H1 (cell line): ENCODE data around the gene MYPN. TPM values are rescaled to one million over a fixed set of nuclear protein-coding genes. Genes with fewer than 3 reads are reported as not detected.

ENCODE experiments used
- CTCF ChIA-PET: fragments of 300-600 bp; sonication (Branson Sonifier 250); formaldehyde crosslinking; loops from one replicate; lab custom pipeline; 2021; ENCODE audit not compliant: partially characterized antibody; lab: Charles Lee
- POLR2A ChIA-PET: fragments of 300-600 bp; sonication (Branson Sonifier 250); formaldehyde crosslinking; loops from one replicate; lab custom pipeline; 2021; ENCODE audit warnings: inconsistent platforms; ENCODE audit not compliant: partially characterized antibody; lab: Charles Lee
- DNase-seq, 2 experiments: peaks; one replicate each; pipeline versions ENCODE4 v3.0.0 to v3.0.0-alpha.2; 2010 to 2022; ENCODE audit warnings: low spot score in 2 of 2, low read depth in 1 of 2, mixed read lengths in 1 of 2
- FAIRE-seq: peaks from 2 replicates; lab custom pipeline; 2011; peaks lifted over from hg19 to GRCh38; lab: Jason Lieb, UNC
- H2AFZ ChIP-seq: 2 replicates; pipeline ENCODE4 v1.8.1; 2012; ENCODE audit warnings: low read length, inconsistent platforms
- H2AK5ac ChIP-seq: 2 replicates; pipeline ENCODE4 v1.6.1; 2013; ENCODE audit warnings: low read depth, low read length
- H2BK120ac ChIP-seq: replicated peaks from 2 replicates; pipeline ENCODE3; 2013; ENCODE audit warnings: low read depth, low read length, inconsistent platforms
- H2BK12ac ChIP-seq: 2 replicates; pipeline ENCODE4 v1.6.1; 2013; ENCODE audit warnings: low read depth, low read length
- H2BK15ac ChIP-seq: 2 replicates; pipeline ENCODE4 v1.6.1; 2013; ENCODE audit warnings: low read length
- H2BK20ac ChIP-seq: 2 replicates; pipeline ENCODE4 v1.6.1; 2013; ENCODE audit warnings: low read length
- H2BK5ac ChIP-seq: 2 replicates; pipeline ENCODE4 v1.6.1; 2013; ENCODE audit warnings: low read depth, low read length
- H3K14ac ChIP-seq: 2 replicates; pipeline ENCODE4 v1.6.1; 2013; ENCODE audit warnings: inconsistent platforms; ENCODE audit not compliant: insufficient read length
- H3K18ac ChIP-seq: 2 replicates; pipeline ENCODE4 v1.6.1; 2013; ENCODE audit warnings: low read length; ENCODE audit errors: extremely low read depth
- H3K23ac ChIP-seq: 2 replicates; pipeline ENCODE4 v1.6.1; 2013; ENCODE audit warnings: inconsistent platforms; ENCODE audit not compliant: insufficient read length
- H3K23me2 ChIP-seq: 2 replicates; pipeline ENCODE4 v1.6.1; 2013; ENCODE audit warnings: low read depth, low read length
- H3K27ac ChIP-seq: 2 replicates; pipeline ENCODE4 v1.6.1; 2011; ENCODE audit warnings: low read depth, low read length, inconsistent platforms
- H3K27me3 ChIP-seq, 4 experiments: replicated peaks in 1 of 4; 1 replicate in 1 of 4; 2 replicates in 3 of 4; pipeline versions ENCODE4 v1.6.1 to v1.8.1; 2011 to 2013; ENCODE audit warnings: low read length in 3 of 4, mild to moderate bottlenecking in 3 of 4, inconsistent platforms in 2 of 4, mixed read lengths in 2 of 4, moderate library complexity in 1 of 4; ENCODE audit not compliant: control insufficient read depth in 3 of 4, insufficient read depth in 3 of 4; ENCODE audit errors: extremely low read depth in 1 of 4
- H3K36me3 ChIP-seq, 4 experiments: 2 replicates each; pipeline versions ENCODE4 v1.6.1 to v1.8.1; 2011 to 2013; ENCODE audit warnings: mild to moderate bottlenecking in 4 of 4, low read length in 3 of 4, moderate library complexity in 2 of 4, control low read depth in 1 of 4, inconsistent platforms in 1 of 4; ENCODE audit not compliant: insufficient read depth in 4 of 4, control insufficient read depth in 2 of 4
- H3K4ac ChIP-seq: replicated peaks from 2 replicates; pipeline ENCODE3; 2013; ENCODE audit warnings: low read length, low read depth, mixed read lengths, inconsistent platforms; ENCODE audit not compliant: insufficient read length
- H3K4me1 ChIP-seq, 4 experiments: replicated peaks in 1 of 4; 1 replicate in 1 of 4; 2 replicates in 3 of 4; pipeline versions ENCODE4 v1.6.1 to v1.8.1; 2011 to 2013; ENCODE audit warnings: low read length in 3 of 4, inconsistent platforms in 2 of 4, mixed read lengths in 1 of 4; ENCODE audit not compliant: insufficient read depth in 4 of 4, control insufficient read depth in 3 of 4
- H3K4me2 ChIP-seq, 2 experiments: 2 replicates each; pipeline versions ENCODE4 v1.6.1 to v1.8.1; 2011 to 2013; ENCODE audit warnings: low read depth in 2 of 2, low read length in 2 of 2, control low read depth in 1 of 2, inconsistent platforms in 1 of 2, mild to moderate bottlenecking in 1 of 2; ENCODE audit not compliant: insufficient read depth in 1 of 2
- H3K4me3 ChIP-seq, 4 experiments: fragments of 200-600, 300-600 bp in 1 of 4; sonication (generic), shearing (Covaris generic), sonication (Bioruptor Twin) in 1 of 4; 2 replicates each; pipeline versions ENCODE4 v1.5.1 to v1.8.1; 2011 to 2016; ENCODE audit warnings: low read length in 4 of 4, low read depth in 3 of 4, control low read depth in 2 of 4, inconsistent platforms in 2 of 4, mild to moderate bottlenecking in 2 of 4, mixed read lengths in 1 of 4, moderate library complexity in 1 of 4; ENCODE audit not compliant: insufficient read depth in 2 of 4; ENCODE audit errors: extremely low read depth in 1 of 4
- H3K56ac ChIP-seq: replicated peaks from 2 replicates; pipeline ENCODE3; 2013; ENCODE audit warnings: low read depth, mild to moderate bottlenecking, mixed read lengths, low read length, inconsistent platforms; ENCODE audit not compliant: insufficient read length
- H3K79me1 ChIP-seq: 2 replicates; pipeline ENCODE4 v1.6.1; 2013; ENCODE audit warnings: low read depth, low read length, control low read depth
- H3K79me2 ChIP-seq, 2 experiments: 2 replicates each; pipeline versions ENCODE4 v1.6.1 to v1.8.1; 2012 to 2013; ENCODE audit warnings: low read length in 2 of 2, mild to moderate bottlenecking in 2 of 2, inconsistent platforms in 1 of 2; ENCODE audit not compliant: insufficient read depth in 2 of 2, control insufficient read depth in 1 of 2
- H3K9ac ChIP-seq, 4 experiments: replicated peaks in 1 of 4; 1 replicate in 1 of 4; 2 replicates in 3 of 4; pipeline versions ENCODE4 v1.6.1 to v1.8.1; 2011 to 2013; ENCODE audit warnings: low read depth in 3 of 4, low read length in 3 of 4, control low read depth in 2 of 4, mild to moderate bottlenecking in 2 of 4, moderate library complexity in 2 of 4, inconsistent platforms in 1 of 4; ENCODE audit errors: extremely low read depth in 1 of 4
- H3K9me3 ChIP-seq, 2 experiments: 2 replicates each; pipeline versions ENCODE4 v1.6.1 to v1.8.1; 2012 to 2013; ENCODE audit warnings: mild to moderate bottlenecking in 2 of 2, moderate library complexity in 2 of 2, control low read depth in 1 of 2, inconsistent platforms in 1 of 2, low read depth in 1 of 2, low read length in 1 of 2, mixed read lengths in 1 of 2; ENCODE audit not compliant: insufficient read depth in 2 of 2
- H4K20me1 ChIP-seq, 2 experiments: replicated peaks in 1 of 2; 2 replicates each; pipeline versions ENCODE3 to v1.8.1; 2011 to 2013; ENCODE audit warnings: inconsistent platforms in 2 of 2, low read length in 2 of 2, mild to moderate bottlenecking in 1 of 2; ENCODE audit not compliant: insufficient read depth in 2 of 2, control insufficient read depth in 1 of 2
- H4K5ac ChIP-seq: 2 replicates; pipeline ENCODE4 v1.6.1; 2013; ENCODE audit warnings: low read length, low read depth, mixed read lengths, inconsistent platforms; ENCODE audit not compliant: insufficient read length
- H4K8ac ChIP-seq: 2 replicates; pipeline ENCODE4 v1.8.0; 2013; ENCODE audit warnings: mild to moderate bottlenecking, moderate library complexity, low read length, inconsistent platforms; ENCODE audit not compliant: insufficient read depth; ENCODE audit errors: extremely low read depth
- H4K91ac ChIP-seq: replicated peaks from 2 replicates; pipeline ENCODE3; 2013; ENCODE audit warnings: low read length, mixed read lengths, inconsistent platforms; ENCODE audit not compliant: insufficient read length
- FOSL1 ChIP-seq: IDR thresholded peaks from 2 replicates; pipeline ENCODE4 v1.6.1; 2011; ENCODE audit warnings: mild to moderate bottlenecking, low read depth, low read length, moderate library complexity; ENCODE audit not compliant: insufficient read depth
- SRF ChIP-seq: IDR thresholded peaks from 2 replicates; pipeline ENCODE4 v1.6.1; 2011; ENCODE audit warnings: mild to moderate bottlenecking, low read depth, low read length, moderate library complexity
- SUZ12 ChIP-seq: fragments of 200-600 bp; sonication (generic); IDR thresholded peaks from 2 replicates; pipeline ENCODE4 v1.6.1; 2012; ENCODE audit warnings: mild to moderate bottlenecking, inconsistent platforms, low read length, moderate library complexity, mixed read lengths
- WGBS, 2 experiments: shearing (Covaris generic) in 1 of 2; methylation state at CpG; one replicate each; pipeline versions ENCODE4 v1.1.6 to v1.1.7; 2013 to 2015; ENCODE audit warnings: low lambda C conversion rate in 2 of 2, mixed read lengths in 2 of 2, inconsistent platforms in 1 of 2, low coverage in 1 of 2, missing lambda C conversion rate in 1 of 2; ENCODE audit not compliant: insufficient replicate concordance in 2 of 2, insufficient coverage in 1 of 2, insufficient read length in 1 of 2; ENCODE audit errors: extremely low coverage in 1 of 2, missing lambda C conversion rate in 1 of 2; 5-methylcytosine and 5-hydroxymethylcytosine counted together
- polyA plus RNA-seq, 7 experiments: library from polyadenylated mRNA; depleted of rRNA in 3 of 7; stranded (reverse) in 5 of 7; unstranded in 2 of 7; fragments of >200 nt in 5 of 7; fragments of 200-250 nt in 2 of 7; gene quantifications; 1 replicate in 5 of 7; 2 replicates in 1 of 7; 4 replicates in 1 of 7; pipeline versions ENCODE4 v1.2.1 to v1.2.3, GENCODE V29; 2011 to 2013; ENCODE audit warnings: missing spikeins in 2 of 7, mixed read lengths in 2 of 7
- total RNA-seq: library from RNA; stranded (reverse); fragmentation: NEBNext Ultra II Directional; extraction: Animal tissue kit (Norgen Biotek cat#: 25700); gene quantifications from 2 replicates; pipeline ENCODE4 v1.2.1, GENCODE V29; 2021
- TF ChIP-seq, protein P1 (sequence below): IDR thresholded peaks from 2 replicates; pipeline ENCODE4 v1.6.1; 2012; ENCODE audit warnings: low read length, inconsistent platforms

Gene MYPN
- total and polyA plus RNA-seq, 2 of the 8 experiments (the other 6 are each of a cell fraction or from before 2014, with no cell fraction given), result not detected

GRCh38 chr10:68233046-68233445 is 123.8 kb downstream of the MYPN start:
- H3K27ac ChIP-seq, result no peak overlapping the region
- no peak overlapping the region for H2BK20ac ChIP-seq
- no peaks in the 10 kb centered on the region for H3K36me3 ChIP-seq
- H2BK12ac ChIP-seq, result no peak overlapping the region
- no peak overlapping the region for H3K4me3 ChIP-seq
- no peak overlapping the region for H3K4ac ChIP-seq
- CTCF ChIA-PET, result interaction anchor here (0.7 to 1.0 kb wide), 2 partner anchors 10 to 20 kb away, joined by 3 read pairs; no protein-coding TSS in a partner anchor
- H3K27me3 ChIP-seq, result peaks cover 0 to 5% (median 3%) of the 10 kb centered on the region in 4 experiments; a peak in 4 of 7 replicates
- H3K4me1 ChIP-seq, result peaks cover 0 to 5% (median 0%) of the 10 kb centered on the region in 4 experiments; a peak in 3 of 7 replicates
- no peak overlapping the region for H3K56ac ChIP-seq
- no peak overlapping the region for H2AK5ac ChIP-seq
- no peak overlapping the region for H3K4me2 ChIP-seq
- H4K20me1 ChIP-seq, result no peaks in the 10 kb centered on the region
- no peak overlapping the region for H4K91ac ChIP-seq
- no peak overlapping the region for H2BK5ac ChIP-seq
- POLR2A ChIA-PET, result interaction anchor here (0.8 kb wide), 1 partner anchor 99 kb away, joined by 3 read pairs; the partner anchor contains the start of gene HNRNPH3
- H3K9me3 ChIP-seq, result no peaks in the 10 kb centered on the region
- no peaks in the 10 kb centered on the region for H3K79me1 ChIP-seq
- no peak for DNase-seq
- 94% methylated on average over 3 of the region's 3 CpGs; no CpG with 5 or more reads in 1 of the 2 experiments for WGBS, 2 experiments
- H2AFZ ChIP-seq, result no peak overlapping the region
- H3K18ac ChIP-seq, result no peak overlapping the region
- no peak overlapping the region for H3K23ac ChIP-seq
- H3K79me2 ChIP-seq, result no peaks in the 10 kb centered on the region
- H4K5ac ChIP-seq, result no peak overlapping the region
- H2BK15ac ChIP-seq, result no peak overlapping the region
- H3K9ac ChIP-seq, result no peak overlapping the region
- H3K14ac ChIP-seq, result no peak overlapping the region
- peaks cover 8% of the 10 kb centered on the region for H3K23me2 ChIP-seq
- no peak overlapping the region for H4K8ac ChIP-seq
- H2BK120ac ChIP-seq, result no peak overlapping the region
- TF ChIP-seq SRF, result no peak
- TF ChIP-seq FOSL1, result no peak
- TF ChIP-seq, protein P1, sequence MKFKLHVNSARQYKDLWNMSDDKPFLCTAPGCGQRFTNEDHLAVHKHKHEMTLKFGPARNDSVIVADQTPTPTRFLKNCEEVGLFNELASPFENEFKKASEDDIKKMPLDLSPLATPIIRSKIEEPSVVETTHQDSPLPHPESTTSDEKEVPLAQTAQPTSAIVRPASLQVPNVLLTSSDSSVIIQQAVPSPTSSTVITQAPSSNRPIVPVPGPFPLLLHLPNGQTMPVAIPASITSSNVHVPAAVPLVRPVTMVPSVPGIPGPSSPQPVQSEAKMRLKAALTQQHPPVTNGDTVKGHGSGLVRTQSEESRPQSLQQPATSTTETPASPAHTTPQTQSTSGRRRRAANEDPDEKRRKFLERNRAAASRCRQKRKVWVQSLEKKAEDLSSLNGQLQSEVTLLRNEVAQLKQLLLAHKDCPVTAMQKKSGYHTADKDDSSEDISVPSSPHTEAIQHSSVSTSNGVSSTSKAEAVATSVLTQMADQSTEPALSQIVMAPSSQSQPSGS, result no peak
- no peak for TF ChIP-seq SUZ12
- TF ChIP-seq, all 59 proteins: peak for 0
- FAIRE-seq, result no peak
